GM19395 (cell line): ENCODE measurements around the gene KLHL15.
A peak's percentile ranks its signal among the peaks of the same experiment; 100 is the strongest.
"Not testable (repeated sequence)": the region's sequence is repeated elsewhere in the genome, so short reads cannot be mapped to it uniquely, and the experiment has no call there.

Experiments
- ATAC-seq: cut with Tn5 transposase; IDR thresholded peaks from one replicate; pipeline ENCODE4 v1.9.1; 2021; ENCODE audit warnings: mild to moderate bottlenecking, moderate library complexity; ENCODE audit not compliant: unreplicated experiment

The KLHL15 gene, protein sequence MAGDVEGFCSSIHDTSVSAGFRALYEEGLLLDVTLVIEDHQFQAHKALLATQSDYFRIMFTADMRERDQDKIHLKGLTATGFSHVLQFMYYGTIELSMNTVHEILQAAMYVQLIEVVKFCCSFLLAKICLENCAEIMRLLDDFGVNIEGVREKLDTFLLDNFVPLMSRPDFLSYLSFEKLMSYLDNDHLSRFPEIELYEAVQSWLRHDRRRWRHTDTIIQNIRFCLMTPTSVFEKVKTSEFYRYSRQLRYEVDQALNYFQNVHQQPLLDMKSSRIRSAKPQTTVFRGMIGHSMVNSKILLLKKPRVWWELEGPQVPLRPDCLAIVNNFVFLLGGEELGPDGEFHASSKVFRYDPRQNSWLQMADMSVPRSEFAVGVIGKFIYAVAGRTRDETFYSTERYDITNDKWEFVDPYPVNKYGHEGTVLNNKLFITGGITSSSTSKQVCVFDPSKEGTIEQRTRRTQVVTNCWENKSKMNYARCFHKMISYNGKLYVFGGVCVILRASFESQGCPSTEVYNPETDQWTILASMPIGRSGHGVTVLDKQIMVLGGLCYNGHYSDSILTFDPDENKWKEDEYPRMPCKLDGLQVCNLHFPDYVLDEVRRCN

DNA sequence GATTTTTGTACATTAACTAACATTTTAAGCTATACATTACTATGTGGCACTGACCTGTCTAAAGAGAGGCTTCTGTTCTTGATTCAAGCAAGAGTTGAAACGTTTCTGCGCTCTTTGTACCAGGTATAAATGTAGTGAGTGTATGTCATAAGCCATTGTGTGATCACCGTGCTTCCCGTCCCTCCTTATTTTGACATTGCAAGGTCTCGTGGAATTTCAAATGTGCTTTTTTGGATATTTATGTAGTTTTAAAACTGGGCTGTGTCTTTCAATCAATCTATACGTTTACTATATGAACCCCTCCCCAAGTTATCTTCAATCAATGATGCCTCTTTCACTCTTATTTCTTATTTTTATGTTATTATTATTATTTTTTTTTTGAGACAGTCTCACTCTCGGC is at the start of gene KLHL15:
Gene KLHL15, minus strand, starts transcription at position 101 of the 400 bp plus-strand sequence. CDS start 20,493 bp downstream, outside the sequence.
- ATAC-seq = no peak

- ATAC-seq = no peak
Observed at GRCh38 chrX:24069877-24070276, 42.9 kb upstream of the KLHL15 start.

GRCh38 chrX:24063488-24063887 is 36.5 kb upstream of the KLHL15 start:
- no peak for ATAC-seq

DNA sequence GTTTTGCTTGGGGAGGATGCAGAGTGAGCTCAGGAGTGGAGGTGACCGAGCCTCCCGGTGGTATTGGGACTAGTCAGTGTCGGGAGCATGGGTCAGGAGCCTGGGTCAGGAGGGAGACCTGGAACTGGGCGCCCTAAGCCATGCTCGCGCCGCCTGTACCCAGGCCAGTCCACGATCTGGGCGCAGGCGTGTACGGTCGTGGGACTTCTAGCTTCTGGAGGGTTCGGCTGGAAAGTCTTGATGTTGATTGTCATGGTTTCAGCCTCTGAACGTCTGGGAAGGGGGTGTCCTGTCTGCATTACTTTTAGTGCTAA is 28.0 kb upstream of the KLHL15 start:
- peak; percentile 12 for ATAC-seq

DNA sequence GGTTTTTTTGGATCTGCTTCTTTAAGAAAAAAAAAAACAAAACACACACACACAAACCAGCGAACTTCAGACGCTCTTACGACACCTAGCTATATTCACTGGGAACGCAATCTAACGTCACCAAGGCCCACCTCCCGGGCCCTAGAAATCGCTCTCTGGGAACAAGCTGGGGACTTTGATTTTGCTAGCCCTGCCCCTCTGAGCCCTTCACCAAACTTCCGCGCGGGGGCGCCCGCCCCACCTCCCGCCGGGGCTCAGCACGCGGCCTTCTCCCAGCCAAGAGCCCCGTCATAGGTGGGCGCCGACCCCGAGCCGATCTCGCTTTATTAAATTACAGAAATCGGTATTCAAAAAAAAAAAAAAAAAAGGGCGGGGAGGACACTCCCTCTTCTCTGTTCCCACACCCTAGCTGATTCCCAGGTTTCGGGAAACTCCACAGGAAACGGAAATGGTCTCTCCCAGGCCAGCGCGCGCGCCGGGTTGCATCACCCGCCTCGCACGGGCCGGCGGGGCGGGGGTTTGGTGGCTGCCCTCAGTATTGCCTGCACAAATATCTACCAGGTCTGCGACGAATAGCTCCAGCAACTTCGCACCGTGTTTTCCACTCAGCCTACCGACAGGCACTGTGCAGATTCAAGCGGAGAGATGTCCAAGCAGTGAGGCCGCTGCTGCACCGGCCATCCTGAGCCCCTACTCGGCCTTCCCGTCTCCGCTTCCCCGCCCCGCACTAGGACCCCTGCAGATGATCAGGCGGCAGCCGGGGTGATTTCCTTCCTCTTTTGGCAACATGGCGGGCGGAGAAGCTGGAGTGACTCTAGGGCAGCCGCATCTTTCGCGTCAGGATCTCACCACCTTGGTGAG is 27.4 kb upstream of the KLHL15 start, which contains the start of gene EIF2S3:
Gene EIF2S3, plus strand, starts transcription at position 775 of the 861 bp plus-strand sequence. Its CDS starts 13 bp downstream, at position 788.
- ATAC-seq = peak; percentile 96

DNA sequence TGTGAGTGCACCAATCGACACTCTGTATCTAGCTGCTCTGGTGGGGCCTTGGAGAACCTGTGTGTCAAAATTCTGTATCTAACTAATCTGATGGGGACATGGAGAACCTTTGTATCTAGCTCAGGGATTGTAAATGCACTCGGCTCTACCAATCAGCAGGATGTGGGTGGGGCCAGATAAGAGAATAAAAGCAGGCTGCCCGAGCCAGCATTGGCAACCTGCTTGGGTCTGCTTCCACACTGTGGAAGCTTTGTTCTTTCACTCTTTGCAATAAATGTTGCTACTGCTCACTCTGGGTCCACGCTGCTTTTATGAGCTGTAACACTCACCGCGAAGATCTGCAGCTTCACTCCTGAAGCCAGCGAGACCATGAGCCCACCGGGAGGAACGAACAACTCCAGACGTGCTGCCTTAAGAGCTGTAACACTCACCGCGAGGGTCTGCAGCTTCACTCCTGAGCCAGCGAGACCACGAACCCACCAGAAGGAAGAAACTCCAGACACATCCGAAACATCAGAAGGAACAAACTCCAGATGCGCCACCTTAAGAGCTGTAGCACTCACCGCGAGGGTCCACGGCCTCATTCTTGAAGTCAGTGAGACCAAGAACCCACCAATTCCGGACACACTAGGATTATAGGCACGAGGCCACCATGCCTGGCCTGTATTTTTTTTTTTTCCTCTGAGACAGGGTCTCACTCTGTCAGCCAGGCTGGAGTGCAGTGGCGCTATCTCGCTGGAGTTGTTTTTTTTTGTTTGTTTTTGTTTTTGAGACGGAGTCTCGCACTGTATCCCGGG is 23.7 kb upstream of the KLHL15 start:
- not testable (repeated sequence) for ATAC-seq

DNA sequence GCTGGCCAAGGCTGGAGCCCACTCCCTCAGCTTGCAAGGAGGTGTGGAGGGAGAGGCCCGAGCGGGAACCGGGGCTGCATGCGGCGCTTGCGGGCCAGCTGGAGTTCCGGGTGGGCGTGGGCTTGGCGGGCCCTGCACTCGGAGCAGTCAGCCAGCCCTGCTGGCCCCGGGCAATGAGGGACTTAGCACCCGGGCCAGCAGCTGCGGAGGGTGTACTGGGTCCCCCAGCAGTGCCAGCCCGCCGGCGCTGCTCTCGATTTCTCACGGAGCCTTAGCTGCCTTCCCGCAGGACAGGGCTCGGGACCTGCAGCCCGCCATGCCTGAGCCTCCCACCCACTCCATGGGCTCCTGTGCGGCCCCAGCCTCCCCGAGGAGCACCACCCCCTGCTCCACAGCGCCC is 22.7 kb upstream of the KLHL15 start:
- ATAC-seq = not testable (repeated sequence)

GRCh38 chrX:24046060-24046459 is 19.1 kb upstream of the KLHL15 start:
- not testable (repeated sequence) for ATAC-seq

DNA sequence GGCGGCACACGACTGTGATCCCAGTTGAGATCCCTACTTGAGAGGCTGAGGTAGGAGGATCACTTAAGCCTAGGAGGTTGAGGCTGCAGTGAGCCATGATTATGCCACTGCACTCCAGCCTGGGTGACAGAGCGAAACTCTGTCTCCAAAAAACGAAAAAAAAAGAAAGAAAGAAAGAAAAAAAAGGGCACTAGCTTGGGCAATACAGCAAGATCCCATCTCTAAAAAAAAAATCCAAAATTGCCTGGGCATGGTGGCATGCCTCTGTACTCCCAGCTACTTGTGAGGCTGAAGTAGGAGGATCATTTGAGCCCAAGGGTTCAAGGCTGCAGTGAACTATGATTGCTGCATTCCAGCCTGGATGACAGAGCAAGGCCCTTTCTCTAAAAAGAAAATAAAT is 10.7 kb upstream of the KLHL15 start:
- no peak for ATAC-seq

DNA sequence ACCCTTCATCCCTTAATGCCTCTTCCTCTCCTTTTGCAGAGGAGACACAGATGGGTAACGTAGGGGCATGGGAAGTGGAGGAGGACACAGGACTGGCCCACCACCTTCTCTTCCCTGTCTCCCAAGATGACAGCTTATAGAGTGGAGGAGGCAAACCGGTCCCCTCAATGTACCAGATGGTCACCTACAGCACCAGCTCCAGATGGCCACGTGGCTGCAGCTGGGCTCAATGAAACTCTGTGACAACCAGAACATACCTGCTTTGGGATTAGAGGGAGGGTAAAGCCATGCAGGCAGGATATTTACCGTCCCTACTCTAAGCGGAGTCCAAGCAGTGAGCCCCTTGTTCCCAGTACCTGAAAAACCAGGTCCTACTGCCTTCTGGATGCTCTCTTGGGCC is 7.5 kb upstream of the KLHL15 start:
- ATAC-seq = no peak

DNA sequence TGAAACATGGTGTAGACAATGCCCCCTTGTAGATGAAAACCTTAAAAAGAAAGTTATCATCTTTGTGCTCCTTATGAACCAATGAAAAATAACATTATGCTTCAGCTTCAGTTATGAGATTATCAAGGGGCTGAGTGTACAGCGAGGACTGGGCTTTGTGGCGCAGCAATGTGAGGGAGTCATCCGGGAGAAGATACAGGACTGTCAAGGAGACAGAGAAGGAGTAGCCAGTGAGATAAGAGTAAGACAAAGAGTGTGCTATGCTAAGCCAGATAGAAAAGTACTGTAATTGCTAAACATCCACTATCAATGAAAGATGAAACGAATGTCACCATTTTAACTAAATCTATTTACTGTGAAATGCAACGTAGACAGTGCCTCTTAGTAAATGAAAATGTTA is 3.6 kb upstream of the KLHL15 start:
- no peak for ATAC-seq

GRCh38 chrX:24027985-24028384 is 999 bp upstream of the KLHL15 start:
- ATAC-seq = no peak

DNA sequence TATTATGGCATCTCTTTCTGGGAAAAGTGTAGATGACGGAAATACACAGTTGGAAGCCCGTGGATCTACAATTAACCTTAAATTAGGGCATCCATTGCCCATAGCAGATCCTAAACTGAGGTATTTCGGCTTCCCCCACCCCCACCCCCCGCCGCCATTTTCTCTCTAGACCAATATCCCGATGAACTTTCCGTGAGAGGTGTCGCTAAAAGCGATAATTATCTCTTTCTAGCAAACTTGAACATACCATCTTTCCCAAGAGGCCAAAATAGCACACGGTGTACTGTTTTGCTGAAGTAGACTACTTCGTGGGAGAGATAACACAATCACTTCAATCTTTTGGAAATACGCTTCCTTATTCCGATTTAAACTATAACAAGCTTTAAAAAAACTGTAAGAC is 554 bp downstream of the KLHL15 start:
- no peak for ATAC-seq

- peak; percentile 40 for ATAC-seq
Observed at GRCh38 chrX:24025741-24026403, 1.1 kb downstream of the KLHL15 start.

DNA sequence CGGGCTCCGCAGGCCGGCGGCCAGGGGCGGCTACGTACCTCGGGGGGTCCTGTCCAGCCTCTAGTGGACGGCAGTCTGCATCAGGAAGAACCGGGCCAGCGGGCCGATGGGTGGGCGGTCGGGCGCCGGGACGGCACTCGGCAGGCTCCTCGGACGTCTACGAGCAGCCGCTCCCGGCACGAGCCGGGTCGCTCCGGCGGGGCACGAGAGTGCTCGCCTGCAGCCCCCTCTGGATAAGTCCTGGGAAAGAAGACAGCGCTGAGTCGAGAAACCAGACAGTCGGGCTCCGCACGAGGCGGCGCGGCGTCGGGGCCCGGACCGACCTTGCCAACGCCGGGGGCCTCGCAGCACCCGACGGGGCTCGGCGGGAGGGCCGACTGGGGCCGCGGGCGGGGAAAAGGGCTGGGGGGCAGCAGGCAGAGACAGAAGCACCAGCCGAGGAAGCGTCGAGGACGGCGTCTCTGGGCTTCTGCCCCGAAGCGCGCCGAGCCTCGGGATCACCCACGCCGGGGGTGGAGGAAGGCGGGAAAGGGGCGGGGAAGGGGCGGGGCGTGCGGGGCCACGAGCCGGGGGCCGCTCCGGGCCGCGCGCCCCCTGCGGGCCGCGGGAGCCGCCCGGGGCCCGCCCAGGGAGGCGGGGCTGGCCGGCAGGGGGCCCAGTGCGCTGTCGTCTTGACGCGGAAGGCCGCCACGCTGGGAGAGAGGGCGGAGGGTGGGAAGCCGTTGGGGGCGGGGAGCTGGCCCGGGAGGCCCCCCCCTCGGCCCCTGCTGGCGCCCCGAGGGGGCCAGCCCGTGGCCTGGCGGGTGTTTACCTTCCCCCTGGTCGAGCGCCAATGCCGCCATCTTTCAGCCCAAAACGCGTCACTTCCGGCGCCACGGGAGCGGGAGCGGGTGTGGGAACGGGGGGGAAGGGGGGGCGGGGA is 1.9 kb downstream of the KLHL15 start:
- ATAC-seq = peak; percentile 78

GRCh38 chrX:24023972-24024669 is 2.9 kb downstream of the KLHL15 start:
- no peak for ATAC-seq

GRCh38 chrX:24023544-24023943 is 3.4 kb downstream of the KLHL15 start:
- no peak for ATAC-seq

DNA sequence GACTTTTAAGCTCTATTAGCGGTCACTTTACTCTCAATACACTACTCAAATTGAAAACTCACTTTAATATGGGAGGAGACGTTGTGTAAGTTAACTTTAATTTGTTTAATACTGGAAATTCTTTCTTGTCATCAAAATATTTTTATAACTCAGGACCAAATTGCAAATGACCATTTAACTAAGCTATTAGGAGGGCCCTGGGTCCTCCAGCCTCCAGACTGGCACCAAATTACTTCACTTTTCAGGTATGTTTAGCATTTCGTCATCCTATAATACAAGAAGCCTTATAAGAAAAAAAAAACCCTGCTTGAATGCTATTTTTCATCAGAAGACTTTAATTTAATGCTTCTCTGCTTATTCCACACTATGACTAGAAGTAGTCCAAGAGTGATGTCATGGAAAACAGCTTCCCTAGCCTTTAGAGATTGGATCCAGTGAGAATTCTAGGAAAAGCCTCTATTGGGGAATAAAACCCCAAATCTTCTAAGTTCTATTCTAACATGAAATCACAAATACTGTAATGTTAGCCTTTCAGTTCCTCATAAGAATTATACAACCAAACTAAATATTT is 6.6 kb downstream of the KLHL15 start:
- no peak for ATAC-seq
